H9 (cell line): ENCODE results near the gene SEC24C. TPM values are rescaled to one million over a fixed set of nuclear protein-coding genes. Genes with fewer than 3 reads are reported as not detected.

Experiments
- DNase-seq: peaks from one replicate; pipeline ENCODE4 v3.0.0-alpha.2; 2017
- H2AFZ ChIP-seq: one replicate; pipeline ENCODE4 v1.6.1; 2013; ENCODE audit warnings: mild to moderate bottlenecking, low read length, control low read depth, moderate library complexity
- H2AK5ac ChIP-seq: 2 replicates; pipeline ENCODE4 v1.6.1; 2013; ENCODE audit warnings: low read length, control low read depth, mixed read lengths; ENCODE audit not compliant: insufficient read length
- H2BK120ac ChIP-seq: one replicate; pipeline ENCODE4 v1.6.1; 2013; ENCODE audit warnings: low read depth, mild to moderate bottlenecking, low read length, control low read depth, inconsistent platforms; ENCODE audit not compliant: poor library complexity, severe bottlenecking
- H2BK12ac ChIP-seq: 2 replicates; pipeline ENCODE4 v1.6.1; 2013; ENCODE audit warnings: low read length, control low read depth, mixed read lengths, low read depth; ENCODE audit not compliant: insufficient read length
- H2BK15ac ChIP-seq: 2 replicates; pipeline ENCODE4 v1.6.1; 2013; ENCODE audit warnings: low read depth, low read length, control low read depth
- H2BK20ac ChIP-seq: one replicate; pipeline ENCODE4 v1.6.1; 2013; ENCODE audit warnings: low read depth, mild to moderate bottlenecking, low read length, control low read depth, inconsistent platforms; ENCODE audit not compliant: poor library complexity, severe bottlenecking
- H2BK5ac ChIP-seq: 2 replicates; pipeline ENCODE4 v1.6.1; 2013; ENCODE audit warnings: low read length, control low read depth, mixed read lengths; ENCODE audit not compliant: insufficient read length
- H3K14ac ChIP-seq: 2 replicates; pipeline ENCODE4 v1.6.1; 2013; ENCODE audit warnings: low read length, control low read depth; ENCODE audit not compliant: insufficient read depth
- H3K18ac ChIP-seq: 2 replicates; pipeline ENCODE4 v1.6.1; 2013; ENCODE audit warnings: low read depth, mild to moderate bottlenecking, mixed read lengths, low read length, control low read depth; ENCODE audit not compliant: insufficient read length
- H3K23ac ChIP-seq: 2 replicates; pipeline ENCODE4 v1.6.1; 2013; ENCODE audit warnings: low read length, control low read depth, mixed read lengths, low read depth; ENCODE audit not compliant: insufficient read length
- H3K23me2 ChIP-seq: 2 replicates; pipeline ENCODE4 v1.6.1; 2013; ENCODE audit warnings: low read depth, mild to moderate bottlenecking, mixed read lengths, low read length, control low read depth; ENCODE audit not compliant: insufficient read length, poor library complexity, severe bottlenecking
- H3K27ac ChIP-seq: 2 replicates; pipeline ENCODE4 v1.5.1; 2013; ENCODE audit warnings: low read length, control low read depth, mixed read lengths, low read depth; ENCODE audit not compliant: insufficient read length
- H3K27me3 ChIP-seq: 2 replicates; pipeline ENCODE4 v1.6.1; 2013; ENCODE audit warnings: low read length, control low read depth, inconsistent platforms; ENCODE audit not compliant: insufficient read depth
- H3K4ac ChIP-seq: 2 replicates; pipeline ENCODE4 v1.6.1; 2013; ENCODE audit warnings: low read depth, mild to moderate bottlenecking, control low read depth, inconsistent platforms, low read length, moderate library complexity
- H3K4me1 ChIP-seq: 2 replicates; pipeline ENCODE4 v1.6.1; 2013; ENCODE audit warnings: low read length, control low read depth, inconsistent platforms; ENCODE audit not compliant: insufficient read depth
- H3K4me2 ChIP-seq: 2 replicates; pipeline ENCODE4 v1.6.1; 2013; ENCODE audit warnings: low read length, control low read depth, mixed read lengths; ENCODE audit not compliant: insufficient read length, insufficient read depth
- H3K56ac ChIP-seq: 2 replicates; pipeline ENCODE4 v1.6.1; 2013; ENCODE audit warnings: low read depth, mild to moderate bottlenecking, mixed read lengths, low read length, control low read depth; ENCODE audit not compliant: insufficient read length
- H3K79me1 ChIP-seq: 2 replicates; pipeline ENCODE4 v1.6.1; 2013; ENCODE audit warnings: low read depth, mild to moderate bottlenecking, moderate library complexity, low read length, control low read depth, inconsistent platforms; ENCODE audit not compliant: insufficient read depth, poor library complexity, severe bottlenecking
- H3K79me2 ChIP-seq: 2 replicates; pipeline ENCODE4 v1.6.1; 2013; ENCODE audit warnings: low read length, control low read depth, inconsistent platforms; ENCODE audit not compliant: insufficient read depth
- H3K9ac ChIP-seq: 2 replicates; pipeline ENCODE4 v1.6.1; 2013; ENCODE audit warnings: low read length, control low read depth, mixed read lengths; ENCODE audit not compliant: insufficient read length; ENCODE audit errors: extremely low read depth
- H3K9me3 ChIP-seq: one replicate; pipeline ENCODE4 v1.6.1; 2013; ENCODE audit warnings: low read depth, low read length, inconsistent platforms; ENCODE audit not compliant: control insufficient read depth
- H3T11ph ChIP-seq: one replicate; pipeline ENCODE4 v1.6.1; 2013; ENCODE audit warnings: mild to moderate bottlenecking, low read length, control low read depth, inconsistent platforms
- H4K20me1 ChIP-seq: one replicate; pipeline ENCODE4 v1.6.1; 2013; ENCODE audit not compliant: control insufficient read depth, insufficient read length, insufficient read depth
- H4K5ac ChIP-seq: 2 replicates; pipeline ENCODE4 v1.6.1; 2013; ENCODE audit warnings: low read depth, mild to moderate bottlenecking, mixed read lengths, low read length, control low read depth; ENCODE audit not compliant: insufficient read length
- H4K8ac ChIP-seq: replicated peaks from 2 replicates; pipeline ENCODE4 v1.6.1; 2013; ENCODE audit warnings: low read length, control low read depth, mixed read lengths, low read depth; ENCODE audit not compliant: insufficient read length
- H4K91ac ChIP-seq: 2 replicates; pipeline ENCODE4 v1.6.1; 2013; ENCODE audit warnings: low read depth, mild to moderate bottlenecking, moderate library complexity, mixed read lengths, low read length, control low read depth; ENCODE audit not compliant: insufficient read length
- H3K27ac Mint-ChIP-seq, 3 experiments: 2 replicates in 2 of 3; 3 replicates in 1 of 3; pipeline ENCODE4 v1.8.0; 2020 to 2021; ENCODE audit warnings: mixed read lengths in 3 of 3, mild to moderate bottlenecking in 1 of 3, moderate library complexity in 1 of 3
- H3K27me3 Mint-ChIP-seq: 2 replicates; pipeline ENCODE4 v1.8.0; 2021; ENCODE audit warnings: low read depth, mild to moderate bottlenecking, moderate library complexity, mixed read lengths
- H3K36me3 Mint-ChIP-seq, 3 experiments: 2 replicates in 2 of 3; 3 replicates in 1 of 3; pipeline ENCODE4 v1.8.0; 2020 to 2021; ENCODE audit warnings: low read depth in 3 of 3, mixed read lengths in 3 of 3; ENCODE audit not compliant: insufficient read depth in 1 of 3
- H3K4me1 Mint-ChIP-seq, 2 experiments: 2 replicates each; pipeline ENCODE4 v1.8.0; 2020; ENCODE audit warnings: mixed read lengths in 2 of 2
- H3K4me3 Mint-ChIP-seq, 2 experiments: 2 replicates in 1 of 2; 3 replicates in 1 of 2; pipeline ENCODE4 v1.8.0; 2020 to 2021; ENCODE audit warnings: mild to moderate bottlenecking in 2 of 2, mixed read lengths in 2 of 2, moderate library complexity in 1 of 2
- H3K9me3 Mint-ChIP-seq, 2 experiments: 2 replicates in 1 of 2; 3 replicates in 1 of 2; pipeline ENCODE4 v1.8.0; 2020; ENCODE audit warnings: mild to moderate bottlenecking in 2 of 2, mixed read lengths in 2 of 2, moderate library complexity in 1 of 2
- WGBS: extraction: QIAGEN DNeasy Blood & Tissue Kit; methylation state at CpG from one replicate; pipeline ENCODE4 v1.1.7; 2013; ENCODE audit warnings: missing lambda C conversion rate, low lambda C conversion rate, mixed read lengths; ENCODE audit not compliant: insufficient read length; ENCODE audit errors: extremely low coverage; 5-methylcytosine and 5-hydroxymethylcytosine counted together
- total RNA-seq: library from RNA; stranded (reverse); gene quantifications from 2 replicates; pipeline ENCODE4 v1.2.1, GENCODE V29; 2021
- TF ChIP-seq, protein P1 (sequence below): fragments of 200-600 bp; sonication (generic); conservative IDR thresholded peaks from 3 replicates; pipeline ENCODE4 v1.8.0; 2021; ENCODE audit warnings: antibody characterized with exemption, mild to moderate bottlenecking

Gene SEC24C
- total RNA-seq, 1 experiment from 2014 or later, result 62.4 TPM

GRCh38 chr10:73773152-73773879, 29.1 kb downstream of the SEC24C start:
- Histone ChIP-seq H4K91ac (no peak overlapping the region), H3K27me3 (no peaks in the 10 kb centered on the region), H3K14ac (no peak overlapping the region), H3K4ac (no peak overlapping the region), H3K9ac (peak overlapping the region; percentile 28), H3K4me2 (peak overlapping the region; percentile 79), H2BK12ac (no peak overlapping the region), H2AFZ (no peak overlapping the region), H3K79me2 (no peaks in the 10 kb centered on the region; the same call in 1 of the 2 replicates), H3K4me1 (peaks cover 5% of the 10 kb centered on the region; the same call in 1 of the 2 replicates), H3T11ph (no peak overlapping the region), H2AK5ac (no peak overlapping the region), H2BK20ac (no peak overlapping the region), H4K20me1 (no peaks in the 10 kb centered on the region), H3K56ac (no peak overlapping the region), H2BK120ac (no peak overlapping the region), H3K9me3 (no peaks in the 10 kb centered on the region), H4K8ac (no peak overlapping the region), H2BK5ac (no peak overlapping the region), H3K27ac (no peak overlapping the region), H4K5ac (no peak overlapping the region), H3K23me2 (peaks cover 3% of the 10 kb centered on the region), H2BK15ac (no peak overlapping the region), H3K23ac (no peak overlapping the region), H3K18ac (no peak overlapping the region), H3K79me1 (no peaks in the 10 kb centered on the region)
- Mint-ChIP-seq H3K27ac (peak overlapping the region in 1 of 3 experiments; percentile 92; a peak in 2 of 7 replicates), H3K4me1 (peaks cover 28 to 35% of the 10 kb centered on the region in 2 experiments), H3K36me3 (peaks cover 11 to 60% (median 48%) of the 10 kb centered on the region in 3 experiments), H3K27me3 (no peaks in the 10 kb centered on the region), H3K4me3 (peak overlapping the region; percentile 86 to 92), H3K9me3 (no peaks in the 10 kb centered on the region)
- TF ChIP-seq, protein P1, sequence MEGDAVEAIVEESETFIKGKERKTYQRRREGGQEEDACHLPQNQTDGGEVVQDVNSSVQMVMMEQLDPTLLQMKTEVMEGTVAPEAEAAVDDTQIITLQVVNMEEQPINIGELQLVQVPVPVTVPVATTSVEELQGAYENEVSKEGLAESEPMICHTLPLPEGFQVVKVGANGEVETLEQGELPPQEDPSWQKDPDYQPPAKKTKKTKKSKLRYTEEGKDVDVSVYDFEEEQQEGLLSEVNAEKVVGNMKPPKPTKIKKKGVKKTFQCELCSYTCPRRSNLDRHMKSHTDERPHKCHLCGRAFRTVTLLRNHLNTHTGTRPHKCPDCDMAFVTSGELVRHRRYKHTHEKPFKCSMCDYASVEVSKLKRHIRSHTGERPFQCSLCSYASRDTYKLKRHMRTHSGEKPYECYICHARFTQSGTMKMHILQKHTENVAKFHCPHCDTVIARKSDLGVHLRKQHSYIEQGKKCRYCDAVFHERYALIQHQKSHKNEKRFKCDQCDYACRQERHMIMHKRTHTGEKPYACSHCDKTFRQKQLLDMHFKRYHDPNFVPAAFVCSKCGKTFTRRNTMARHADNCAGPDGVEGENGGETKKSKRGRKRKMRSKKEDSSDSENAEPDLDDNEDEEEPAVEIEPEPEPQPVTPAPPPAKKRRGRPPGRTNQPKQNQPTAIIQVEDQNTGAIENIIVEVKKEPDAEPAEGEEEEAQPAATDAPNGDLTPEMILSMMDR, result no peak
- WGBS, result no CpG with 5 or more reads among the region's 29 CpGs
- DNase-seq, result no peak
